ENCODE measurements around the gene EDRF1. TPM values are rescaled to one million over a fixed set of nuclear protein-coding genes. Genes with fewer than 3 reads are reported as not detected.
A peak's percentile ranks its signal among the peaks of the same experiment; 100 is the strongest.

EDRF1 gene
- total RNA-seq, 2 experiments from 2014 or later, result 29.6 to 30.8 TPM

DNA sequence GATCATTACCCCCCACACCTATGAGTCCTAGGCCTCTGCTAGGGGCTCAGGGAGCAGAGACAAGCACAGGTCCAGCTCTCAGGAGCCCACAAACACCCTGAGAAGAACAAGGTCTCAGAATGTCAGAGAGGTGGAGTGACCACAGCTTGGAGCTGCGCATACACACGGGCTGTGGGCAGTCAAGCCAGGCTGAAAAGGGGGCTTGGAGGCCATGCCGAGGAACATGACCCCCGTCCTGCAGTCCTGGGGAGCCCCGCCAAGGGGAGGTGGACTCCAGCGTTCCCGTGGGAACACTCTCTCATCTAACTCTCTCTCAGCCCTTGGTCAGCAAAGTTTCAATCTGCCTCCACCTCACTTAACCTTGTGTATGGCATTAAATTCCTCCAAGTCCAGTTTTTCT, 63.9 kb downstream of the EDRF1 start:
- CTCF ChIA-PET, result no interaction called here
- ATAC-seq, result no peak
- H3K4me1 Mint-ChIP-seq, result peaks cover 12% of the 10 kb centered on the region
- H3K4me3 Mint-ChIP-seq, result no peak overlapping the region
- DNase-seq, result no peak
- intact Hi-C loops (cut with DNase I, micrococcal nuclease), result no loop called here
- H3K27ac Mint-ChIP-seq, result no peak overlapping the region
- no peaks in the 10 kb centered on the region for H3K27me3 Mint-ChIP-seq
- peaks cover 2% of the 10 kb centered on the region for H3K36me3 Mint-ChIP-seq (ENCODE audit: low read depth)
- POLR2A ChIA-PET, result no interaction called here
- no peaks in the 10 kb centered on the region for H3K9me3 Mint-ChIP-seq (ENCODE audit: low read depth)

- ATAC-seq, result no peak
- intact Hi-C loops (cut with DNase I, micrococcal nuclease), result no loop called here
- peaks cover 2% of the 10 kb centered on the region for H3K36me3 Mint-ChIP-seq (ENCODE audit: low read depth)
- H3K27ac Mint-ChIP-seq, result no peak overlapping the region
- ChIA-PET POLR2A (interaction anchor here (0.6 kb wide), 1 partner anchor 796 kb away, joined by 6 read pairs; no protein-coding TSS in a partner anchor), CTCF (no interaction called here)
- H3K4me3 Mint-ChIP-seq, result no peak overlapping the region
- H3K9me3 Mint-ChIP-seq (ENCODE audit: low read depth), result no peaks in the 10 kb centered on the region
- H3K27me3 Mint-ChIP-seq, result no peaks in the 10 kb centered on the region
- H3K4me1 Mint-ChIP-seq, result peaks cover 16% of the 10 kb centered on the region
- no peak for DNase-seq
Measured at GRCh38 chr10:125783957-125784356, 64.4 kb downstream of the EDRF1 start.

GRCh38 chr10:125785791-125786190, 66.3 kb downstream of the EDRF1 start:
- H3K4me1 Mint-ChIP-seq, result peaks cover 16% of the 10 kb centered on the region
- intact Hi-C loops (cut with DNase I, micrococcal nuclease), result no loop called here
- H3K27ac Mint-ChIP-seq, result no peak overlapping the region
- ATAC-seq (no peak), DNase-seq (no peak)
- ChIA-PET POLR2A (interaction anchor here (0.7 kb wide), 1 partner anchor 153 kb away, joined by 7 read pairs; no protein-coding TSS in a partner anchor), CTCF (no interaction called here)
- H3K9me3 Mint-ChIP-seq (ENCODE audit: low read depth), result no peaks in the 10 kb centered on the region
- no peak overlapping the region for H3K4me3 Mint-ChIP-seq
- no peaks in the 10 kb centered on the region for H3K27me3 Mint-ChIP-seq
- peaks cover 5% of the 10 kb centered on the region for H3K36me3 Mint-ChIP-seq (ENCODE audit: low read depth)

DNA sequence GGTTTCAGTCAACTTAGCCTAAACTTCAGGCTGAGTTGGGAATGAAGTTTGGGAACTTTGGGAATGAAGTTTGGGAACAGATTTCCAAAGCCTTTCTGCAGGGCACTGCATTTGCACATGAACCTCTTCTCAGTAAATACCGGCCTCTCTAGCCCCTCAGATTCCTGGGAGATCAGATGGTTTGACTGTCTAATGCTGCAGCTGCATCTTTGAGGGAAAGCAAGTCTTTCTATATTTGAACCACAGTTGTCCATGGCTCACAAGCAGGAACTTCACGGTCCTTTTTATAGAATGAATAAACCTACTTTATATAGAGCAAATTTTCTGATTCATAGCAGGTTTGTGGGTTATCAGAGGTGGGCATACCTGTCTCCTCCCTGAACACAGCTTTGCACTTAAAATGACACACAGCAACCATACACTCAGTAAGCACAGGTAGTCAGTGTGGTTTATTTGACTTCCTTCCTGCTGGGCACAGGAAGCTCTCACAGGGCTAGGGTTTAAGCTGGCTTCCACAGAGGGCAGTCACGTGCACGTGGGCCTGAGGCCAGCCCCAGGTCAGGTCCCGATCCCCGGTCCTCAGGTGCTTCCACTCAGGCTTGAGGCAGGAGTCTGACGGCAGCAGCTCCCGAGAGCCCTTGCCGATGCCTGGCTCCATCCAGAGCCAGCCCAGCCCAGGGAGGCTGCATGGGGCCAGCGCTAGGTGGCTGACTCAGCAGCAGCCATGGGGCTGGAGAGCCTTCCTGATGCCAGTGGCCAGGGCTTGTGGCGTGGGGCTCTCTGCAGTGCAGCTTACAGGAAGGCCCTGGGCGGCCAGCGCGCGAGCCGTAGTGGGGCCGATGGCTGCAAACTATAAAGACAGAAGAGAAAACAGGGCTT, 68.9 kb downstream of the EDRF1 start:
- peak; percentile 75 for ATAC-seq
- intact Hi-C loops (cut with DNase I, micrococcal nuclease), result no loop called here
- no peak for DNase-seq
- no peak overlapping the region for H3K4me3 Mint-ChIP-seq
- H3K36me3 Mint-ChIP-seq (ENCODE audit: low read depth), result peaks cover 9% of the 10 kb centered on the region
- H3K27ac Mint-ChIP-seq, result no peak overlapping the region
- H3K27me3 Mint-ChIP-seq, result no peaks in the 10 kb centered on the region
- H3K4me1 Mint-ChIP-seq, result peaks cover 16% of the 10 kb centered on the region
- ChIA-PET POLR2A (no interaction called here), CTCF (interaction anchor here (0.5 kb wide), 1 partner anchor 62 kb away, joined by 4 read pairs; no protein-coding TSS in a partner anchor)
- no peaks in the 10 kb centered on the region for H3K9me3 Mint-ChIP-seq (ENCODE audit: low read depth)

DNA sequence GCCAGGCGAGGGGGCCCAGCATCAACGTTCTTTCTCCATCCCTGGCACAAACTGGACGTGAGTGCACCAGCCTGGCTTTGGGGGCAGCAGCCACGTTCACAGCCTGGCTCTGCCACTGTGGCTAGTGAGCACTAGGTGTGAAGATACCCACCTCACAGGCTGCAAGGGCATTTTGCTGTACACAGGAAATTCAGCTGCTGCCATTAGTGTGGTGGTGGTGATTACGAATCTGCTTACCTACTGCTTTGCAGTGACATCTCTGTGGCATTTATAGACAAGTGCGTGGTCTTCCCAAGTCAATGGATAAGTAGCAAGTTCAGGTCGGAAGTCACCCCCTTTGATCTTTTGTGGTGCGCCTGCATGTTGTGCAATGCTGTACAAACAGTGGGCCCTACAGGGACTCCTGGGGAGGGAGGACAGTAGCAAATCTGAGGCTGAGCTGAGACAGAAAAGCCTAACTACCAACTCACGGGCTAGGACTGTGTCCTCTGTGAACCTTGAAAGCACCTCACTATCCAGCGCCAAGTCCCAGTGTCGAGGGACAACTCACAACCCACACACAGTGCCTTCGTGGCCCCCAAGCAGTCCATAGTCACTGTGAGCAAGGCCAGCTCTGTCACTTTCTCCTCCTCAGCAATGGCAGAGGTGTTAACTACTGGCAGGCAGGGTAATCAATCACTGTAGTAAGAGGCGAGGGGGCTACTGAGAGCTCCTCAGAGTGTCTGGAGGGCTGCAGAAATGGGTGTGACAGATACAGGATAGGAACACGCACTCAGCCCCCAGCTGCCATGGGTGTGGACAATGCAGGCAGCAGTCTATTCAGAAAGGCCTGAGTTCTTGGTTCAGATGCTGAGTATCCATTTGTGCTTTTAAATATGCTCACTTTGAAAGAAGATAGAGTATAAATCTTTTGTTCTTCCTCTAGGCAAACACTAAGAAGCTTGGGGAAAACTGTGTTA, 73.1 kb downstream of the EDRF1 start:
- no peak for DNase-seq
- Mint-ChIP-seq H3K27ac (no peak overlapping the region), H3K4me3 (no peak overlapping the region), H3K4me1 (peaks cover 12% of the 10 kb centered on the region), H3K27me3 (no peaks in the 10 kb centered on the region), H3K9me3 (ENCODE audit: low read depth) (no peaks in the 10 kb centered on the region), H3K36me3 (ENCODE audit: low read depth) (peaks cover 14% of the 10 kb centered on the region)
- intact Hi-C loops (cut with DNase I, micrococcal nuclease), result no loop called here
- ChIA-PET CTCF (interaction anchor here (1.1 kb wide), 1 partner anchor 9 kb away, joined by 3 read pairs; no protein-coding TSS in a partner anchor), POLR2A (no interaction called here)
- no peak for ATAC-seq

DNA sequence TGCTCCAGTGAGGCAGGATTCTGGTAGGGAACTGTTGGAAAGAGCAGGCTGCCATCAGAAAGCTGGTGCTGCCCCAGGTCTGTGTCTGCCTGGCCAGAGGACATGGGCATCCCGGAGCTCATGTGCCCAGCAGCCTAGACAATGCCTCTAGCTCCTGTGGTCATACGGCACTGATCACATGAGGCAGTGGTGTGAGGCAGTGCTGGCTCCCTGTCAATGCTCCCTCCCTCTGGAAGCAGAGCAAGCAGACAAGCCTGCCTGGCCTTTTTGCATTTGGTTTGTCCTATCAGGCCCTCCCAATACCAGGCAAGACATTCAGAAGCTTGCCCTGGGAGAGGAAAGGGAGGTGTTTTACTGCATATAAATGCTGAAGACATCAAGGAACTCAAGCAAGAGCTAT, 75.6 kb downstream of the EDRF1 start:
- no peaks in the 10 kb centered on the region for H3K4me1 Mint-ChIP-seq
- H3K36me3 Mint-ChIP-seq (ENCODE audit: low read depth), result peaks cover 12% of the 10 kb centered on the region
- CTCF ChIA-PET, result no interaction called here
- no peaks in the 10 kb centered on the region for H3K27me3 Mint-ChIP-seq
- ATAC-seq, result no peak
- POLR2A ChIA-PET, result no interaction called here
- H3K4me3 Mint-ChIP-seq, result no peak overlapping the region
- H3K27ac Mint-ChIP-seq, result no peak overlapping the region
- no peaks in the 10 kb centered on the region for H3K9me3 Mint-ChIP-seq (ENCODE audit: low read depth)
- DNase-seq, result no peak
- intact Hi-C loops (cut with DNase I, micrococcal nuclease), result no loop called here

DNA sequence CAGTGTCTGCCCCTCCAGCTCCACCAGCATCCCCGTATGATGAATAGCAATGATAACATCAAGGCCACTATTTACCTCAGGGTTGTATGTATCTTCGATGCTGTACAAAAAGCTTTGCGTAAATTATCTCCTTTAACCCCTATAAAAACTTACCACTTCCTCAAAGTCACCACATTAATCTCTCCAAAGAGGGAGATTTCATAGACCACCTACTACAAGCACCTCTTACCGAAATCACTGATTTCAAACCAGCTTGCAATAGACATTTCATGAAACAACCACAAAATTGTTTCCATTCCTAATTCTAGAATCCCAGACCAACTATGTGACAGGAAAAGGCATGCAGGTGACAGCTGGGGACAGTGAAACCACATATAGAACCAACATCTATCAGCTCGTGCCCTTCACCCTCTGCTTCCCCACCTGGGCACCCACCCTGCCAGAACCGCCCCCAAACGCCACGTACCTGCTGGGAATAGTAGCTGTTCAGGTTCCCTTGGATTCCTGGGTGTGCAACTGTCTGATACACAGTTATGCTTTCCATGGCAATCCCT, 76.2 kb downstream of the EDRF1 start:
- DNase-seq, result no peak
- H3K27me3 Mint-ChIP-seq, result no peaks in the 10 kb centered on the region
- ChIA-PET CTCF (no interaction called here), POLR2A (no interaction called here)
- H3K27ac Mint-ChIP-seq, result no peak overlapping the region
- peaks cover 12% of the 10 kb centered on the region for H3K36me3 Mint-ChIP-seq (ENCODE audit: low read depth)
- no peaks in the 10 kb centered on the region for H3K4me1 Mint-ChIP-seq
- ATAC-seq, result no peak
- H3K9me3 Mint-ChIP-seq (ENCODE audit: low read depth), result no peaks in the 10 kb centered on the region
- intact Hi-C loops (cut with DNase I, micrococcal nuclease), result no loop called here
- H3K4me3 Mint-ChIP-seq, result no peak overlapping the region

DNA sequence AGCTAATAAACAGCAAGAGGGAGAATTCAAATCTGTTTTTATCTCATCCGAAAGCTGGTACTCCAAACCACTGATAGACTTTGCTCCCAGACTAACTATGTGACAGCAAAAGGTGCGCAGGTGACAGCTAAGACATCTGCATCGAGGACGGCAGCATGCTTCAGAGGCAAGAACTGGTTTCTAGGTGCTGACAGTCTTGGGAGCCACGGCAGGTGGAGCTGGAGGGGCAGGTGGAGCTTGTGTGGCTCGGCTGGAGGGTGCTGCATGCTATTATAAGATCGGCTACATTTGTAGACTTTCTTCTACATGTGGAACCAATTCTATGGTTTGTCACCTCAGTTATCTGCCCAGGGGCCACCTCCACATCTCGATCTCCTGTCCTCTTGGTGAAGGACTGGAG, 77.9 kb downstream of the EDRF1 start:
- CTCF ChIA-PET, result interaction anchor here (0.6 kb wide), 1 partner anchor 33 kb away, joined by 3 read pairs; no protein-coding TSS in a partner anchor
- no peaks in the 10 kb centered on the region for H3K27me3 Mint-ChIP-seq
- POLR2A ChIA-PET, result no interaction called here
- peaks cover 9% of the 10 kb centered on the region for H3K36me3 Mint-ChIP-seq (ENCODE audit: low read depth)
- no peak for DNase-seq
- intact Hi-C loops (cut with DNase I, micrococcal nuclease), result no loop called here
- no peak overlapping the region for H3K27ac Mint-ChIP-seq
- no peaks in the 10 kb centered on the region for H3K4me1 Mint-ChIP-seq
- no peak overlapping the region for H3K4me3 Mint-ChIP-seq
- ATAC-seq, result no peak
- no peaks in the 10 kb centered on the region for H3K9me3 Mint-ChIP-seq (ENCODE audit: low read depth)

GRCh38 chr10:125797994-125798662, 78.6 kb downstream of the EDRF1 start:
- H3K27me3 Mint-ChIP-seq, result no peaks in the 10 kb centered on the region
- H3K36me3 Mint-ChIP-seq (ENCODE audit: low read depth), result peaks cover 8% of the 10 kb centered on the region
- H3K4me3 Mint-ChIP-seq, result no peak overlapping the region
- ChIA-PET CTCF (interaction anchor here (0.6 kb wide), 1 partner anchor 33 kb away, joined by 3 read pairs; no protein-coding TSS in a partner anchor), POLR2A (no interaction called here)
- H3K9me3 Mint-ChIP-seq (ENCODE audit: low read depth), result no peaks in the 10 kb centered on the region
- ATAC-seq (no peak), DNase-seq (no peak)
- H3K4me1 Mint-ChIP-seq, result no peaks in the 10 kb centered on the region
- no peak overlapping the region for H3K27ac Mint-ChIP-seq
- intact Hi-C loops (cut with DNase I, micrococcal nuclease), result no loop called here

DNA sequence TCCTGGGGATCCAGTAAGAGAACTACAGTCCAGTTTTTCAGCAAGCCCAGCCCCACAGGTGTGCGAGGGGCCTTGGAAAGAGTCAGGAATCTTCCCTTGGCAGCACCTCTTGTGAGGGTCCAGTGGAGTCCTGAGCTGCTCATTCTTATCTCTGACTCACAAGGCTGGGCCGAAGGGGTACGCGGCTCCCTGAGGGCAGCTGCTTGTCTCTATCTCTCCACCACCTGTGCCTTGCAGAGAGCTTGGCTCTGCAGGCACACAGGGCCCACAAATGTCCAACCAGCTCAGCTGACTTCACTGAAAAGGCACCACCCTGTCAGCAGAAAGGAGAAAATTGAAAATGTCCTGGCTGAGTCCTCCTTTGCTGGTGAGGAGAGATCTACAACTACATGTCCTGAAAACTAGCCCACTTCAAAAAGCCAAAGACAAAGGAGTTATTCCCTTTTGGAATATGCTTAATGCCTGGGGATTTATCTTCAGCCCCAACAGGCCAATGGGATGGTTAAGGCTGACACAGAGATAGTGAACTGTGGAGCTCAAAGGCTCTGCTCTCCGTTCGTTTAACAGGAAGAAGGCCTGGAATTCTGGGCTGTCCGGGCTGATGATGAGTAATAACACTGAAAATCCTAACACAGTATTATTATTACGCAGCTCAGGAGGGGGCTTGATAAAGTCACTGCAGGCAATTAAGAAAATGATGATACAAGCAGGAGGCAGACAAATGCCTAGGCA, 80.1 kb downstream of the EDRF1 start:
- POLR2A ChIA-PET, result no interaction called here
- intact Hi-C loops (cut with DNase I, micrococcal nuclease), result no loop called here
- H3K4me1 Mint-ChIP-seq, result no peaks in the 10 kb centered on the region
- no peak overlapping the region for H3K27ac Mint-ChIP-seq
- CTCF ChIA-PET, result no interaction called here
- H3K4me3 Mint-ChIP-seq, result no peak overlapping the region
- ATAC-seq, result no peak
- no peaks in the 10 kb centered on the region for H3K27me3 Mint-ChIP-seq
- DNase-seq, result no peak
- H3K36me3 Mint-ChIP-seq (ENCODE audit: low read depth), result peaks cover 3% of the 10 kb centered on the region
- no peaks in the 10 kb centered on the region for H3K9me3 Mint-ChIP-seq (ENCODE audit: low read depth)

Measured in activated CD4-positive, alpha-beta T cell treated with anti-CD3 and anti-CD28 coated beads for 36 hours (primary cell).